GM12878 (cell line): ENCODE results near the gene INF2. TPM values are rescaled to one million over a fixed set of nuclear protein-coding genes. Genes with fewer than 3 reads are reported as not detected.

Source experiments
- BACH1 ChIP-seq: fragments of 450-650 bp; IDR thresholded peaks from 2 replicates; pipeline ENCODE4 v1.6.1; 2017; ENCODE audit warnings: mild to moderate bottlenecking, borderline replicate concordance
- CHD1 ChIP-seq: IDR thresholded peaks from 2 replicates; pipeline ENCODE4 v1.6.1; 2012; ENCODE audit warnings: low read depth, low read length, improper control_type of control experiment
- EED ChIP-seq: sonication (generic); IDR thresholded peaks from 2 replicates; pipeline ENCODE4 v1.6.1; 2016; ENCODE audit warnings: antibody characterized with exemption, low read depth
- MXI1 ChIP-seq: fragments of 150-350 bp; IDR thresholded peaks from 2 replicates; pipeline ENCODE4 v1.6.1; 2011; ENCODE audit warnings: low read depth, mild to moderate bottlenecking, inconsistent platforms, low read length, improper control_type of control experiment
- NBN ChIP-seq: fragments of 450-650 bp; IDR thresholded peaks from 2 replicates; pipeline ENCODE4 v1.6.1; 2016
- RB1 ChIP-seq: fragments of 450-650 bp; formaldehyde crosslinking; IDR thresholded peaks from 2 replicates; pipeline ENCODE4 v1.6.1; 2017; ENCODE audit warnings: mild to moderate bottlenecking, borderline replicate concordance
- SMARCA5 ChIP-seq: fragments of 450-650 bp; IDR thresholded peaks from 2 replicates; pipeline ENCODE4 v1.6.1; 2017; ENCODE audit warnings: mild to moderate bottlenecking
- TCF12 ChIP-seq: IDR thresholded peaks from 2 replicates; pipeline ENCODE4 v1.6.1; 2011; ENCODE audit warnings: low read depth, mild to moderate bottlenecking, low read length
- polyA plus RNA-seq, 11 experiments: library from polyadenylated mRNA; depleted of rRNA in 4 of 11; unstranded in 6 of 11; stranded (reverse) in 5 of 11; fragments of >200 nt; fragmentation: Nextera tagmentation in 4 of 11; fragmentation: Illumina TruSeq in 1 of 11; extraction: Ambion mirVana in 4 of 11; extraction: Trizol in 1 of 11; gene quantifications; 1 replicate in 1 of 11; 2 replicates in 10 of 11; pipeline versions ENCODE4 v1.2.1 to v1.2.3, GENCODE V29; 2011 to 2016; ENCODE audit warnings: inconsistent platforms in 2 of 11, missing spikeins in 2 of 11, low read depth in 1 of 11
- total RNA-seq, 4 experiments: library from RNA; depleted of rRNA in 3 of 4; stranded (reverse); fragments of >200 nt in 3 of 4; fragmentation: Illumina TruSeq in 1 of 4; extraction: Trizol in 1 of 4; gene quantifications; 2 replicates each; pipeline versions ENCODE4 v1.2.1 to v1.2.3, GENCODE V29; 2013 to 2021
- TF ChIP-seq, protein P1 (sequence below): fragments of 450-650 bp; IDR thresholded peaks from 2 replicates; pipeline ENCODE4 v1.6.1; 2017; ENCODE audit warnings: antibody characterized with exemption, mild to moderate bottlenecking, moderate library complexity

INF2 gene
- total and polyA plus RNA-seq, 10 of the 15 experiments (the other 5 are each of a cell fraction or from before 2014, with no cell fraction given): 0.72 to 43.2 (median 8.3) TPM

DNA sequence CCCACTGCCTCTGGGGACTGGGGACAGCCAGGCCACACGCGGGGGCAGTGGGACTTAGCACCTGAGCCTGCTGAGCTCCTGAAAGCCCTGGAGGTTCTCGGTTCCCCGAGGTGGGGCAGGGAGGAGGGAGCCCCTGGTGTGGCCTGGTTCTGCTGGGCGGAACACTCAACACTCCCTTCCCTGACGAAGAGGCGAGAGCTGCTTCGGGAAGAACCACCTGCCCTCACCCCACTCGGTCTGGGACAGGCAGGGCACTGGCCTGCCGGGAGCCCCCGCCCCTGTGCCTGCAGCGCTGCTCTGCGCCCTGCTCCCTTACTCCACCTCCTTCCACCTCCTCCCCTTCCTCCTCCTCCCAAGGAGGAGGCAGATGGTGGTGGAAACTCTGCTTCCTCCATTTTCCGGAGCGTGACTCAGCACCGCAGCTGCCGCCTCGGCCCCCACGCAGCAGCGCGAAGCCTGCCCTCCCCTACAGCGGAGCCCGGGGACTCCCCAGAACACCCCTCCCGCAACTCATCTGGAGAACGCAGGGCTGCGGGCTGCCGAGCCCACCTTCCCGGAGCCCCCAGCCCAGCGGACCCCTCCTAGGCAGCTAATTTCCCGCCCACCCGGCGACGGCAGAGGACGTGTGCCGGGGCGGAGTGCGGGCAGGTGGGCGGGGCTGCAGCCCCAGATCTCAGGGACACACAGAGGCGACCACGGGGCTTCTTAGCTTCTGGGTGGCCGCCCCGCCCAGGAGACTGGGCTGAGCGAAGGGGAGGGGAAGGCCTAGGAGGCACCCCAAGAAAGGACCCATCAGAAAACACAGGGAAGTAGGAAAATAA lies 11.7 kb upstream of the INF2 start (continued):
- TF ChIP-seq, protein P1, sequence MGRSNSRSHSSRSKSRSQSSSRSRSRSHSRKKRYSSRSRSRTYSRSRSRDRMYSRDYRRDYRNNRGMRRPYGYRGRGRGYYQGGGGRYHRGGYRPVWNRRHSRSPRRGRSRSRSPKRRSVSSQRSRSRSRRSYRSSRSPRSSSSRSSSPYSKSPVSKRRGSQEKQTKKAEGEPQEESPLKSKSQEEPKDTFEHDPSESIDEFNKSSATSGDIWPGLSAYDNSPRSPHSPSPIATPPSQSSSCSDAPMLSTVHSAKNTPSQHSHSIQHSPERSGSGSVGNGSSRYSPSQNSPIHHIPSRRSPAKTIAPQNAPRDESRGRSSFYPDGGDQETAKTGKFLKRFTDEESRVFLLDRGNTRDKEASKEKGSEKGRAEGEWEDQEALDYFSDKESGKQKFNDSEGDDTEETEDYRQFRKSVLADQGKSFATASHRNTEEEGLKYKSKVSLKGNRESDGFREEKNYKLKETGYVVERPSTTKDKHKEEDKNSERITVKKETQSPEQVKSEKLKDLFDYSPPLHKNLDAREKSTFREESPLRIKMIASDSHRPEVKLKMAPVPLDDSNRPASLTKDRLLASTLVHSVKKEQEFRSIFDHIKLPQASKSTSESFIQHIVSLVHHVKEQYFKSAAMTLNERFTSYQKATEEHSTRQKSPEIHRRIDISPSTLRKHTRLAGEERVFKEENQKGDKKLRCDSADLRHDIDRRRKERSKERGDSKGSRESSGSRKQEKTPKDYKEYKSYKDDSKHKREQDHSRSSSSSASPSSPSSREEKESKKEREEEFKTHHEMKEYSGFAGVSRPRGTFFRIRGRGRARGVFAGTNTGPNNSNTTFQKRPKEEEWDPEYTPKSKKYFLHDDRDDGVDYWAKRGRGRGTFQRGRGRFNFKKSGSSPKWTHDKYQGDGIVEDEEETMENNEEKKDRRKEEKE: no peak
- TF ChIP-seq BACH1: peak; percentile 98
- TF ChIP-seq RB1: peak; percentile 65; the same call in 1 of the 2 replicates
- peak; percentile 77; the same call in 1 of the 2 replicates for TF ChIP-seq SMARCA5
- TF ChIP-seq MXI1: peak; percentile 54; the same call in 1 of the 2 replicates
- peak; percentile 67 for TF ChIP-seq EED
- TF ChIP-seq TCF12: peak; percentile 73
- TF ChIP-seq NBN: peak; percentile 86; the same call in 1 of the 2 replicates
- TF ChIP-seq CHD1: no peak
